NB4 (cell line): ENCODE results near the gene KDM4B.

ENCODE experiments used
- DNase-seq: peaks from one replicate; pipeline ENCODE4 v3.0.0; 2010; ENCODE audit warnings: low read depth
- H3K4me3 ChIP-seq: one replicate; pipeline ENCODE4 v1.5.1; 2011; ENCODE audit warnings: mild to moderate bottlenecking, low read depth, low read length, moderate library complexity
- CTCF ChIP-seq: IDR thresholded peaks from one replicate; pipeline ENCODE4 v1.5.1; 2012; ENCODE audit warnings: low read depth, low read length
- MAX ChIP-seq: IDR thresholded peaks from 2 replicates; pipeline ENCODE4 v1.6.1; 2011; ENCODE audit warnings: low read depth, low read length
- MYC ChIP-seq: IDR thresholded peaks from 2 replicates; pipeline ENCODE4 v1.6.1; 2011; ENCODE audit warnings: low read depth, low read length
- POLR2A ChIP-seq: IDR thresholded peaks from 2 replicates; pipeline ENCODE4 v1.6.1; 2011; ENCODE audit warnings: mild to moderate bottlenecking; ENCODE audit not compliant: insufficient read length; ENCODE audit errors: extremely low read depth

Gene KDM4B

GRCh38 chr19:5137114-5137513, 168.2 kb downstream of the KDM4B start:
- H3K4me3 ChIP-seq: no peak overlapping the region
- no peak for DNase-seq
- TF ChIP-seq MYC (no peak), CTCF (no peak), MAX (no peak), POLR2A (no peak)

- no peak overlapping the region for H3K4me3 ChIP-seq
- TF ChIP-seq MYC (no peak), POLR2A (no peak), MAX (no peak), CTCF (peak; percentile 8)
- DNase-seq: no peak
Observed at GRCh38 chr19:5137571-5138124, 168.7 kb downstream of the KDM4B start.

- peak; percentile 96 for DNase-seq
- no peak overlapping the region for H3K4me3 ChIP-seq
- peak; percentile 87 for TF ChIP-seq MYC
- TF ChIP-seq CTCF: peak; percentile 8
- TF ChIP-seq POLR2A: no peak
- TF ChIP-seq MAX: peak; percentile 86
Observed at GRCh38 chr19:5138606-5139582, 170.0 kb downstream of the KDM4B start.

GRCh38 chr19:5139583-5140325, 170.8 kb downstream of the KDM4B start:
- no peak for TF ChIP-seq MYC
- TF ChIP-seq MAX: no peak
- TF ChIP-seq CTCF: no peak
- no peak for TF ChIP-seq POLR2A
- peak; percentile 76 for DNase-seq
- H3K4me3 ChIP-seq: no peak overlapping the region

GRCh38 chr19:5141129-5141849, 172.4 kb downstream of the KDM4B start:
- no peak for TF ChIP-seq MAX
- TF ChIP-seq POLR2A: no peak
- no peak for TF ChIP-seq CTCF
- TF ChIP-seq MYC: no peak
- H3K4me3 ChIP-seq: no peak overlapping the region
- no peak for DNase-seq
